ENCODE data around the gene OR10A3. TPM values are rescaled to one million over a fixed set of nuclear protein-coding genes. Genes with fewer than 3 reads are reported as not detected.

Gene OR10A3
- total RNA-seq, 1 donor: under 0.01 TPM

- no peak overlapping the region for H3K4me3 ChIP-seq (ENCODE audit: low read depth, low read length)
- TF ChIP-seq CTCF (IDR thresholded peaks at IDR 0.05; ENCODE audit: insufficient read depth, low read depth, low read length): no peak
- no peak for DNase-seq (ENCODE audit: low read depth)
These were observed 2.6 kb upstream of the OR10A3 start for GRCh38 chr11:7944123-7944522.

- no peak for TF ChIP-seq CTCF (IDR thresholded peaks at IDR 0.05; ENCODE audit: insufficient read depth, low read depth, low read length)
- no peak overlapping the region for H3K4me3 ChIP-seq (ENCODE audit: low read depth, low read length)
- no peak for DNase-seq (ENCODE audit: low read depth)
These were observed 362 bp downstream of the OR10A3 start for GRCh38 chr11:7941146-7941545.

- no peak overlapping the region for H3K4me3 ChIP-seq (ENCODE audit: low read depth, low read length)
- no peak for DNase-seq (ENCODE audit: low read depth)
- no peak for TF ChIP-seq CTCF (IDR thresholded peaks at IDR 0.05; ENCODE audit: insufficient read depth, low read depth, low read length)
These were observed 4.9 kb downstream of the OR10A3 start for GRCh38 chr11:7936615-7937014.

- DNase-seq (ENCODE audit: low read depth): no peak
- H3K4me3 ChIP-seq (ENCODE audit: low read depth, low read length): no peak within 1 kb of the TSS
- TF ChIP-seq CTCF (IDR thresholded peaks at IDR 0.05; ENCODE audit: insufficient read depth, low read depth, low read length): no peak
These were observed 10.3 kb downstream of the OR10A3 start, which contains the start of gene OR10A6 for GRCh38 chr11:7931168-7931567. OR10A6 (minus strand) TSS chr11:7931268; CDS start chr11:7928662, 2,606 bp downstream.

- TF ChIP-seq CTCF (IDR thresholded peaks at IDR 0.05; ENCODE audit: insufficient read depth, low read depth, low read length): no peak
- H3K4me3 ChIP-seq (ENCODE audit: low read depth, low read length): no peak overlapping the region
- peak; percentile 28 for DNase-seq (ENCODE audit: low read depth)
These were observed 13.9 kb downstream of the OR10A3 start for GRCh38 chr11:7927635-7928034.

GRCh38 chr11:7924536-7924935 lies 17.0 kb downstream of the OR10A3 start:
- no peak for DNase-seq (ENCODE audit: low read depth)
- TF ChIP-seq CTCF (IDR thresholded peaks at IDR 0.05; ENCODE audit: insufficient read depth, low read depth, low read length): no peak
- no peak overlapping the region for H3K4me3 ChIP-seq (ENCODE audit: low read depth, low read length)

- H3K4me3 ChIP-seq (ENCODE audit: low read depth, low read length): no peak overlapping the region
- no peak for TF ChIP-seq CTCF (IDR thresholded peaks at IDR 0.05; ENCODE audit: insufficient read depth, low read depth, low read length)
These were observed 23.4 kb downstream of the OR10A3 start for GRCh38 chr11:7918141-7918540.

More at GRCh38 chr11:7918141-7918540, 23.4 kb downstream of the OR10A3 start:
- no peak for DNase-seq (ENCODE audit: low read depth)
